ENCODE measurements around the gene PNPLA2.

PNPLA2 gene

DNA sequence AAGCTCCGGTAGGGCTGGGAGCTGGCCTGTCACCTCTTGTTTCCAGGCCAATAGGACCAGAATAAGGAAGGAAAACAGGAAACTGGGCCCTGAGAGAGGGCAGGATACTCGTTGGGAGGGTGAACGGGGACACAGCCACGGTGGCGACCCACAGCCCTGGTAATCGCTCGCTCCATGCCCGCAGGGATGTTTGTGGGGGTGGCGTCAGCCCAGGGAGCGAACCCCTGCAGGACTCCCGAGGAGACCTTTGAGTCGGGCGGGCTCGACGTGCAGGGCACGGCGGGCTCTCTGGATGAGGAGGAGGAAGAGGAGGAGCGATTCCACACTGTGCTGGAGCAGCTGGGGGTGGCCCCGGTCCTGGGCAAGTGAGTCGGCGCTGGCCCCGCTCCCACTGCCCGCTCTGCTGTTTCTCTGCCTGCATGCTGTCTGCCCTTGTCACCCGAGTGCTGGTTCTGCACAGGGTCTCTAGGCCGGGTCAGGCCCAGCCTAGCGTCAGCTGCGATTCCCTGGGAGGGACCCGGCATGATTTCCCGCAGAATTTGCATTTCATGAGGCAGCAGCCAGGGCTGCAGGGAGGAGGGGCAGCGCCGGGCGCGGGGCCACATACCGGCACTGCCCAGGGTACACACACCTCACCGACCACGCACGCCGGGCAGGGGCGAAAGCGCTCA, 10.6 kb downstream of the PNPLA2 start:
- peak overlapping the region; percentile 95; the same call in 1 of the 2 replicates for H3K27ac ChIP-seq
- TF ChIP-seq, protein P1, sequence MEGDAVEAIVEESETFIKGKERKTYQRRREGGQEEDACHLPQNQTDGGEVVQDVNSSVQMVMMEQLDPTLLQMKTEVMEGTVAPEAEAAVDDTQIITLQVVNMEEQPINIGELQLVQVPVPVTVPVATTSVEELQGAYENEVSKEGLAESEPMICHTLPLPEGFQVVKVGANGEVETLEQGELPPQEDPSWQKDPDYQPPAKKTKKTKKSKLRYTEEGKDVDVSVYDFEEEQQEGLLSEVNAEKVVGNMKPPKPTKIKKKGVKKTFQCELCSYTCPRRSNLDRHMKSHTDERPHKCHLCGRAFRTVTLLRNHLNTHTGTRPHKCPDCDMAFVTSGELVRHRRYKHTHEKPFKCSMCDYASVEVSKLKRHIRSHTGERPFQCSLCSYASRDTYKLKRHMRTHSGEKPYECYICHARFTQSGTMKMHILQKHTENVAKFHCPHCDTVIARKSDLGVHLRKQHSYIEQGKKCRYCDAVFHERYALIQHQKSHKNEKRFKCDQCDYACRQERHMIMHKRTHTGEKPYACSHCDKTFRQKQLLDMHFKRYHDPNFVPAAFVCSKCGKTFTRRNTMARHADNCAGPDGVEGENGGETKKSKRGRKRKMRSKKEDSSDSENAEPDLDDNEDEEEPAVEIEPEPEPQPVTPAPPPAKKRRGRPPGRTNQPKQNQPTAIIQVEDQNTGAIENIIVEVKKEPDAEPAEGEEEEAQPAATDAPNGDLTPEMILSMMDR (conservative IDR thresholded peaks at IDR 0.05): no peak

DNA sequence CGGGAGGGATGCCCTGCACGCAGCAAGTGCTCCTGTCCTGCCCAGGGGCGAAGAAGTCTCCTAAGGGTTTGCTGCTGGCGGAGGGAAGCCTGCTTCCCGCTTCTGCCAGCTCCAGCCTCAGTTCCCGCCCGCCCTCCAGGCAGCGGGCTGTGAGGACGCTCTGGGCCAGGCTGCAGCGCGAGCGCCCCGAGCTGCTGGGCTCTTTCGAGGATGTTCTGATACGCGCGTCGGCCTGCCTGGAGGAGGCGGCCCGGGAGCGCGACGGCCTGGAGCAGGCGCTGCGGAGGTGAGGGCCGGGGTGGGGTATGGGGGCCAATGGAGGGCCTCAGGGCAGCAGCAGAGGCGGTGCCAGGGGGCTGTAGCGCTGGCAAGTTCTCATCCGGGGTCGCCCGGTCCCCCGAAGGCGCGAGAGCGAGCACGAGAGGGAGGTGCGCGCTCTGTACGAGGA, 11.2 kb downstream of the PNPLA2 start:
- TF ChIP-seq, protein P1 (conservative IDR thresholded peaks at IDR 0.05): no peak
- no peak overlapping the region for H3K27ac ChIP-seq

DNA sequence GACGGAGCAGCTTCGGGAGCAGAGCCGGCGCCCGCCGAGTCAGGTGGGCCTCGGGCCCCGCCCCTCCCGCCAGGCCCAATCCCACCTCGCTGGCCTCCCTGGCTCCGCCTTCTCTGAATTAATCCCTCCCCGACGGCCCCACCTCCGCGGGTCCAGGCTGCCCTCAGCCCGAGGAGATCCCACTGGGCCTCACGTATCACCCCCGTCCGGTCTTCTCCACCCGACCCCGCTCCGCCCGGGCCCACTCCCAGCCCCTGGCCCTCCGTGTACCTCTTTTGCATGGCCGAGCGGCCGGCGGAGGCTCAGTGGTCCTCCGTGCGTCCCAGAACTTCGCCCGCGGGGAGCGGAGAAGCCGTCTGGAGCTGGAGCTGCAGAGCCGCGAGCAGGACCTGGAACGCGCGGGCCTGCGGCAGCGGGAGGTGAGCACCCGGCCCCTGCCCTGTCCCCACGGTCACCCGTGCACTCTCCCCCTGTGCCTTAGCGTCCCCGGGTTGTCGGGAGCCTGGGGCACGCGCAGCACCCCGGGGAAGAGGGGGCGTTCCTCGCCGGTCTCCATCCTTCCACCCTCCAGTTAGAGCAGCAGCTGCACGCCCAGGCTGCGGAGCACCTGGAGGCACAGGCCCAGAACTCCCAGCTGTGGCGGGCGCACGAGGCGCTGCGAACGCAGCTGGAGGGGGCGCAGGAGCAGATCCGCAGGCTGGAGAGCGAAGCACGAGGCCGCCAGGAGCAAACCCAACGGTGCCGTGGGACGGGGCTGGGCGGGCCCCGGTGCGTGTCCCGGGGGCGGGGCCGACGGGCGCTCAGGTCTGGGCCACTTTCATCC, 11.8 kb downstream of the PNPLA2 start:
- no peak overlapping the region for H3K27ac ChIP-seq
- TF ChIP-seq, protein P1 (conservative IDR thresholded peaks at IDR 0.05): no peak

DNA sequence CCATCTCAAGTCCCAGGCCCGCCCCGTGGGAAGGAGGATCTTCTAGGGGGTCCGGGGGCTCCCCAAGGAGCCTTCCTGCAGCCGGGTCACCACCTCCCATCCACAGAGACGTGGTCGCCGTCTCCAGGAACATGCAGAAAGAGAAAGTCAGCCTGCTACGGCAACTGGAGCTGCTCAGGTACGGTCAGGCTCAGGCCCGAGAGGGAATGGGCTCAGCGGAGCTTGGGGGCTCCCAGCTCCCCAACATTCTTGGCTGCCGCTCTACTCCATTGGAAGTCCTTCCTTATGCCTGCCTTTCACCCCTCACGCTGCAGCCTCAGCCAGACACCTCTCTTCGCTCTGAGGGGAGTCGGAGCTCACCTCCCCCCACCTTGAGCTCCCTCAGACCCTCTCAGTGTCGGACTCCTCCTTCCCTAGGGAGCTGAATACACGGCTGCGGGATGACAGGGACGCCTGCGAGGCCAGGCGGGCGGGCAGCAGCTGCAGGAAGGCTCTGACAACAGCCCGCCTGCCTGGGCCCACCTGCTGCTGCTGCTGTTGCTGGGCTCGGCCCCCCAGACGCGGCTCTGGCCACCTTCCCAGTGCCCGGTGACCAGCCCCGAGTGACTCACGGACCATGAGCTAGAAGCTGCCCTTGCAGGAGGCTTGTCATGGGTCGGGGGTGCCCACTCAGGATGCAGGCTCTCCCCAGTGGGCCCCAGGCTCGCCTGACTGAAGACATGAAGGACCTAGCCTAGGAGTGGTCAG, 12.6 kb downstream of the PNPLA2 start:
- TF ChIP-seq, protein P1 (conservative IDR thresholded peaks at IDR 0.05): no peak
- H3K27ac ChIP-seq: peak overlapping the region; percentile 83

DNA sequence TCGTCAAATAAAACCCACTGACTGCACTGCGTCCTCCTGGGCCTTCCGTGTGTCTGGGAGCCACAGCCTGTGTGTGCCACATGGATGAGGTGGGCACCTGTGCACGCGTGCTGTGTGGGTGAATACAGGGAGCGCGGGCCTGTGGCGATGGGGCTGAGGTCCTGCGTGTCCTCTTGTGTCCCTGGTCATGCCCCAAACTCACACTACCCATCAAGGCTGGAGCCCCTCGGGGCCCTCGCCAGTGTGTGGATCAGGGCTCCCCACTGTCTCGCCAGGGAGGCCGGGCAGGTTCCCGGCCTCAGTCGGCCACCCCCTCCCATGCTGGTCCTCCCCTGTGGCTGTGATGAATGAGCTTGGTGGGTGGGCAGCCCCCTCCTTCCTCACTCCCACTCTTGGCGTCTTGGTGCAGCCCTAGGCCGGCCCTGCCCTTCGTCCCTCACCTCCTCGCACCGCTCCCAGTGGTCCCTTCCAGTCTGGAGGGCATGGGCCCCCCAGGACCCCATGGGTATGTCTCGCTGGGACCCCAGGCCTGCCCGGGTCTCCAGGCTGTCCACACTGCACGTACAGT, 13.3 kb downstream of the PNPLA2 start:
- TF ChIP-seq, protein P1 (conservative IDR thresholded peaks at IDR 0.05): no peak
- H3K27ac ChIP-seq: peak overlapping the region; percentile 83

DNA sequence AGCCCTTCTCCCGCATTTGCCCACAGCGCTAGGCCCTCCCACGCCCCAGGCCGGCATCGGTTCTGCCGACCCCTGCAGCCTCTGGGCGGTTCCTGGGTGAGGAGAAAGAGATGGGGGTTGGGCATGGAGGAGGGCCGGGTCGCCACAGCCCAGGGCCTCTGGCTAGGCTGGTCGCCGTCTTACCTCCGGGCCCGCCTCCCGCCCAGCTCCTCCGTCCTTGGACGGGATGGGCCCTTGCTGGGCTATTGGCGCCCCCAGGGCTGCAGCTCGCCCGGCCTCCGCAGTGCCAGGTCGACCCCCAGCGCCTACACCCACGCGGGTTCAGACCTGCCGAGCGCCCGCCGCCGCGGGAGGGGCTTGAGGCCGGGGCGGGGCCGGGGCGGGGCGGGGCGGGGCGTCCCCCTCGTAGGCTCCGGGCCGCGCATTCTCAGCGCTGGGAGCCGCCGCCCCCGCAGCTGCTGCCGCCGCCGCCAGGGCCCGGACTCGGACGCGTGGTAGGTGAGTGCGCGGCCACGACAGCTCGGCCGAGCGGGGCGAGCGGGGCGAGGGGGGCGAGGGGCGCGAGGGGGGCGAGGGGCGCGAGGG, 13.9 kb downstream of the PNPLA2 start, which contains the start of gene CD151:
TSS of gene CD151 (plus strand) at position 424 of the 585 bp plus-strand sequence. CDS start 3,118 bp downstream, outside the sequence.
- peak within 1 kb of the TSS; percentile 83 for H3K27ac ChIP-seq
- TF ChIP-seq, protein P1 (conservative IDR thresholded peaks at IDR 0.05): no peak

Data from VCaP (cell line).